ENCODE measurements around the gene NLRC5. TPM values are rescaled to one million over a fixed set of nuclear protein-coding genes. Genes with fewer than 3 reads are reported as not detected.

The NLRC5 gene
- total and polyA plus RNA-seq, 9 of the 15 experiments (the other 6 are each of a cell fraction or from before 2014, with no cell fraction given) = 0.59 to 0.71 TPM; not detected in 7

DNA sequence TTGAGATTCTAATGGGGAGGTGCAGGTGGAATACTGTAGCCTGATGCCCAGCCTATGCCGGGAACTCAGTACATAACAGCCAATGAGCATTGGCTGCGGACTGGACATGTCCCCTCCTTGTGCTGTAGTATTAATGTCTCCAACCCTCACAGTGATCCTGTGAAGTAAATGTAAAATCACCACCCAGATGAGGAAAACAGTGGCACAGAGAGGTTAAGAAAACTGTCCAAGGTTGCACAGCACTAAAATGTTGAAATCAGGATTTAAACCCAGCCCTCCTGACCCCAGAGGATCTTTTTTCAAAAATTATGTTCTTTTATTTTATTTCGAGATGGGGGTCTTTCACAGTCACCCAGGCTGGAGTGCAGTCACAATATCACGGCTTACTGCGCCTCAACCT is 7.9 kb downstream of the NLRC5 start:
- H3K27ac ChIP-seq (ENCODE audit: extremely low read depth, low read depth, low read length) = no peak overlapping the region
- ChIA-PET POLR2A (no interaction called here), CTCF (ENCODE audit: low intra/inter-chr PET ratio) (interaction anchor here (0.7 kb wide), 1 partner anchor 110 kb away, joined by 4 read pairs; no protein-coding TSS in a partner anchor)
- no peak overlapping the region for H3K4me3 ChIP-seq
- no peaks in the 10 kb centered on the region for H3K79me2 ChIP-seq (ENCODE audit: control insufficient read depth, insufficient read depth, low read length)
- BruUV-seq (replicated peaks) = no TSS peak
- in situ Hi-C loops (cut with MboI) = no loop called here
- H2AFZ ChIP-seq (ENCODE audit: low read depth, low read length) = no peak overlapping the region
- H4K20me1 ChIP-seq (replicated peaks; ENCODE audit: control insufficient read depth, insufficient read depth, low read length) = 0 out of 2 replicates have a peak, but pooled peaks cover 4% of the 10 kb centered on the region
- no peaks in the 10 kb centered on the region for H3K4me1 ChIP-seq (replicated peaks in 1 of 2; ENCODE audit: control insufficient read depth in 2 of 2, insufficient read depth in 2 of 2, low read length in 2 of 2)
- TF ChIP-seq KAT8 (IDR thresholded peaks at IDR 0.05; ENCODE audit: low read depth) (no peak), MBD2 (IDR thresholded peaks at IDR 0.05; ENCODE audit: borderline replicate concordance, low read depth) (no peak), BCOR (IDR thresholded peaks at IDR 0.05) (0 out of 2 replicates have a peak, but pooled peaks have one; percentile 34), RBM25 (IDR thresholded peaks at IDR 0.05; ENCODE audit: low read depth, low read length, severe bottlenecking) (peak; percentile 81), ZFP36 (IDR thresholded peaks at IDR 0.05; ENCODE audit: low read depth, low read length, partially characterized antibody) (peak; percentile 84), CEBPB (tag; IDR thresholded peaks at IDR 0.05) (0 out of 2 replicates have a peak, but pooled peaks have one; percentile 18)
- FAIRE-seq (no peak), ATAC-seq (no peak), DNase-seq (ENCODE audit: extremely low read depth in 1 of 4, low spot score in 3 of 4) (no peak)
- no peak overlapping the region for H3K4me2 ChIP-seq (ENCODE audit: insufficient read depth, low read length)
- no peak overlapping the region for H3K9ac ChIP-seq (ENCODE audit: insufficient read depth in 1 of 2, low read depth in 2 of 2, low read length in 2 of 2)
- H3K36me3 ChIP-seq (ENCODE audit: control insufficient read depth, insufficient read depth, low read length) = no peaks in the 10 kb centered on the region
- H3K27me3 ChIP-seq (ENCODE audit: control insufficient read depth in 2 of 2, insufficient read depth in 2 of 2, low read length in 2 of 2) = peaks cover 8 to 27% of the 10 kb centered on the region in 2 experiments; a peak in 4 of 5 replicates
- H3K9me1 ChIP-seq (ENCODE audit: control insufficient read depth, insufficient read depth, low read length) = no peaks in the 10 kb centered on the region
- WGBS (ENCODE audit: insufficient coverage, low coverage, missing lambda C conversion rate) = 39% methylated on average over 5 of the region's 5 CpGs
- intact Hi-C loops (cut with micrococcal nuclease) = no loop called here
- no peaks in the 10 kb centered on the region for H3K9me3 ChIP-seq (replicated peaks; ENCODE audit: control insufficient read depth, insufficient read depth, low read depth, low read length)

DNA sequence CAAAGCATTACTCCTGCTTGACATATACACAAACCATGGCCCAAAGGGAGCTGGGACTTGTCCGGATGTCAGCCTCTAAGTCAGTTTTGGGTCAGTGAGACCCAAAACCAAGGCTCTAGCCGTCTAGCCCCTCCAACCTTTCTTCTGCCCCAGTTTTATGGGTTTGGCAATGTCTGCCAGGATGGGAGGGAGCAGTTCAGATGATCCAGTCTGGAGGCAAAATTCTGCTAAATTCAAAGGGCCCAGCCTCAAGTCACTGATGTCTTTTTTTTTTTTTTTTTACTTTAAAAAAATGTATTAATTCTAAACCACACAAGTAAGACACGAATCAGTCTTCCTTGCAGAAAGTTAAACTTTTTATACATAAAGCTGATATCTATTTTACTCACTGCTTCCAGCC is 8.6 kb downstream of the NLRC5 start:
- Histone ChIP-seq H4K20me1 (replicated peaks; ENCODE audit: control insufficient read depth, insufficient read depth, low read length) (0 out of 2 replicates have a peak, but pooled peaks cover 4% of the 10 kb centered on the region), H3K36me3 (ENCODE audit: control insufficient read depth, insufficient read depth, low read length) (no peaks in the 10 kb centered on the region), H3K4me3 (no peak overlapping the region), H3K9me1 (ENCODE audit: control insufficient read depth, insufficient read depth, low read length) (no peaks in the 10 kb centered on the region), H3K4me1 (replicated peaks in 1 of 2; ENCODE audit: control insufficient read depth in 2 of 2, insufficient read depth in 2 of 2, low read length in 2 of 2) (no peaks in the 10 kb centered on the region), H3K9me3 (replicated peaks; ENCODE audit: control insufficient read depth, insufficient read depth, low read depth, low read length) (no peaks in the 10 kb centered on the region), H3K9ac (ENCODE audit: insufficient read depth in 1 of 2, low read depth in 2 of 2, low read length in 2 of 2) (no peak overlapping the region), H3K27me3 (ENCODE audit: control insufficient read depth in 2 of 2, insufficient read depth in 2 of 2, low read length in 2 of 2) (peaks cover 8 to 31% of the 10 kb centered on the region in 2 experiments; a peak in 4 of 5 replicates), H2AFZ (ENCODE audit: low read depth, low read length) (no peak overlapping the region), H3K4me2 (ENCODE audit: insufficient read depth, low read length) (no peak overlapping the region), H3K27ac (ENCODE audit: extremely low read depth, low read depth, low read length) (no peak overlapping the region), H3K79me2 (ENCODE audit: control insufficient read depth, insufficient read depth, low read length) (no peaks in the 10 kb centered on the region)
- in situ Hi-C loops (cut with MboI) (no loop called here), intact Hi-C loops (cut with micrococcal nuclease) (no loop called here)
- ChIA-PET POLR2A (interaction anchor here (0.5 kb wide), 1 partner anchor 34 kb away, joined by 3 read pairs; no protein-coding TSS in a partner anchor), CTCF (ENCODE audit: low intra/inter-chr PET ratio) (no interaction called here)
- no peak for FAIRE-seq
- no peak for DNase-seq (ENCODE audit: extremely low read depth in 1 of 4, low spot score in 3 of 4)
- 0% methylated on average over 3 of the region's 3 CpGs for WGBS (ENCODE audit: insufficient coverage, low coverage, missing lambda C conversion rate)
- ATAC-seq = no peak
- no TSS peak for BruUV-seq (replicated peaks)
- TF ChIP-seq, protein P1, sequence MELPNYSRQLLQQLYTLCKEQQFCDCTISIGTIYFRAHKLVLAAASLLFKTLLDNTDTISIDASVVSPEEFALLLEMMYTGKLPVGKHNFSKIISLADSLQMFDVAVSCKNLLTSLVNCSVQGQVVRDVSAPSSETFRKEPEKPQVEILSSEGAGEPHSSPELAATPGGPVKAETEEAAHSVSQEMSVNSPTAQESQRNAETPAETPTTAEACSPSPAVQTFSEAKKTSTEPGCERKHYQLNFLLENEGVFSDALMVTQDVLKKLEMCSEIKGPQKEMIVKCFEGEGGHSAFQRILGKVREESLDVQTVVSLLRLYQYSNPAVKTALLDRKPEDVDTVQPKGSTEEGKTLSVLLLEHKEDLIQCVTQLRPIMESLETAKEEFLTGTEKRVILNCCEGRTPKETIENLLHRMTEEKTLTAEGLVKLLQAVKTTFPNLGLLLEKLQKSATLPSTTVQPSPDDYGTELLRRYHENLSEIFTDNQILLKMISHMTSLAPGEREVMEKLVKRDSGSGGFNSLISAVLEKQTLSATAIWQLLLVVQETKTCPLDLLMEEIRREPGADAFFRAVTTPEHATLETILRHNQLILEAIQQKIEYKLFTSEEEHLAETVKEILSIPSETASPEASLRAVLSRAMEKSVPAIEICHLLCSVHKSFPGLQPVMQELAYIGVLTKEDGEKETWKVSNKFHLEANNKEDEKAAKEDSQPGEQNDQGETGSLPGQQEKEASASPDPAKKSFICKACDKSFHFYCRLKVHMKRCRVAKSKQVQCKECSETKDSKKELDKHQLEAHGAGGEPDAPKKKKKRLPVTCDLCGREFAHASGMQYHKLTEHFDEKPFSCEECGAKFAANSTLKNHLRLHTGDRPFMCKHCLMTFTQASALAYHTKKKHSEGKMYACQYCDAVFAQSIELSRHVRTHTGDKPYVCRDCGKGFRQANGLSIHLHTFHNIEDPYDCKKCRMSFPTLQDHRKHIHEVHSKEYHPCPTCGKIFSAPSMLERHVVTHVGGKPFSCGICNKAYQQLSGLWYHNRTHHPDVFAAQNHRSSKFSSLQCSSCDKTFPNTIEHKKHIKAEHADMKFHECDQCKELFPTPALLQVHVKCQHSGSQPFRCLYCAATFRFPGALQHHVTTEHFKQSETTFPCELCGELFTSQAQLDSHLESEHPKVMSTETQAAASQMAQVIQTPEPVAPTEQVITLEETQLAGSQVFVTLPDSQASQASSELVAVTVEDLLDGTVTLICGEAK (IDR thresholded peaks at IDR 0.05) = no peak
- TF ChIP-seq, protein P1 (CRISPR knock-in tag; IDR thresholded peaks at IDR 0.05) = no peak
- TF ChIP-seq SMARCA4 (IDR thresholded peaks at IDR 0.05) = no peak
